OCI-LY7 (cell line): Measurements from ENCODE around the gene ACER2. TPM values are rescaled to one million over a fixed set of nuclear protein-coding genes. Genes with fewer than 3 reads are reported as not detected.

Experiments
- Bru-seq: library from RNA; stranded (reverse); fragments of 400-500 nt; gene quantifications from one replicate; lab custom pipeline; 2021; lab: Mats Ljungman, UMichigan
- BruChase-seq, 2 experiments: library from RNA; stranded (reverse); fragments of 400-500 nt; gene quantifications; one replicate each; lab custom pipeline; 2021; lab: Mats Ljungman, UMichigan
- BruUV-seq: library from RNA; stranded (reverse); fragments of 400-500 nt; replicated peaks from 2 replicates; lab custom pipeline; 2021; lab: Mats Ljungman, UMichigan
- CTCF ChIA-PET: fragments of 300-600 bp; sonication (Branson Sonifier 250); formaldehyde crosslinking; loops from one replicate; lab custom pipeline; 2022; ENCODE audit warnings: antibody characterized with exemption; ENCODE audit not compliant: unreplicated experiment; lab: Charles Lee
- POLR2A ChIA-PET: fragments of 300-600 bp; sonication (Branson Sonifier 250); formaldehyde crosslinking; loops from one replicate; lab custom pipeline; 2022; ENCODE audit warnings: antibody characterized with exemption; lab: Charles Lee
- DNase-seq: peaks from one replicate; pipeline ENCODE4 v3.0.0-alpha.2; 2015; ENCODE audit warnings: low spot score
- H2AFZ ChIP-seq: fragments of 200-600 bp; sonication (generic), shearing (Covaris generic); 2 replicates; pipeline ENCODE4 v1.6.1; 2014; ENCODE audit warnings: mild to moderate bottlenecking, antibody characterized with exemption, low read length, moderate library complexity
- H3K27ac ChIP-seq: fragments of 200-600 bp; sonication (generic); 2 replicates; pipeline ENCODE4 v1.5.1; 2014; ENCODE audit warnings: mixed run types, low read depth, mild to moderate bottlenecking, moderate library complexity, low read length, inconsistent platforms; ENCODE audit not compliant: poor library complexity, severe bottlenecking
- H3K36me3 ChIP-seq: fragments of 200-600 bp; sonication (generic); 2 replicates; pipeline ENCODE4 v1.6.1; 2014; ENCODE audit warnings: mild to moderate bottlenecking, antibody characterized with exemption, low read length, moderate library complexity, mixed read lengths; ENCODE audit not compliant: insufficient read depth
- H3K4me1 ChIP-seq: fragments of 200-600 bp; sonication (generic); 2 replicates; pipeline ENCODE4 v1.5.1; 2014; ENCODE audit warnings: mild to moderate bottlenecking, low read length; ENCODE audit not compliant: insufficient read depth, poor library complexity, severe bottlenecking
- H3K4me2 ChIP-seq: fragments of 200-600 bp; sonication (generic); 2 replicates; pipeline ENCODE4 v1.6.1; 2014; ENCODE audit warnings: mild to moderate bottlenecking, low read length
- H3K4me3 ChIP-seq: fragments of 200-600 bp; sonication (generic); 2 replicates; pipeline ENCODE4 v1.5.1; 2014; ENCODE audit warnings: mild to moderate bottlenecking, low read depth, low read length; ENCODE audit not compliant: poor library complexity, severe bottlenecking
- H3K79me2 ChIP-seq: fragments of 200-600 bp; sonication (generic); 2 replicates; pipeline ENCODE4 v1.6.1; 2016; ENCODE audit warnings: low read depth, mild to moderate bottlenecking, low read length, moderate library complexity, mixed read lengths; ENCODE audit not compliant: insufficient read depth
- H3K9me2 ChIP-seq: fragments of 200-600 bp; sonication (generic); 2 replicates; pipeline ENCODE4 v1.6.1; 2016; ENCODE audit warnings: mild to moderate bottlenecking, low read length, mixed read lengths; ENCODE audit not compliant: insufficient read depth
- H3K9me3 ChIP-seq: fragments of 200-600 bp; sonication (generic); 2 replicates; pipeline ENCODE4 v1.6.1; 2014; ENCODE audit warnings: mild to moderate bottlenecking, mixed run types, low read length, mixed read lengths
- H4K20me1 ChIP-seq: fragments of 200-600 bp; sonication (generic); 2 replicates; pipeline ENCODE4 v1.6.1; 2014; ENCODE audit warnings: mild to moderate bottlenecking, antibody characterized with exemption, low read length, moderate library complexity, mixed read lengths; ENCODE audit not compliant: insufficient read depth
- CTCF ChIP-seq: fragments of 200-600 bp; sonication (generic); conservative IDR thresholded peaks from 2 replicates; pipeline ENCODE4 v1.5.1; 2014; ENCODE audit warnings: mild to moderate bottlenecking, antibody characterized with exemption, low read length, moderate library complexity, mixed read lengths
- EZH2phosphoT487 ChIP-seq: fragments of 200-600 bp; sonication (generic); IDR thresholded peaks from 2 replicates; pipeline ENCODE4 v1.6.1; 2018; ENCODE audit warnings: low read depth, borderline replicate concordance, mild to moderate bottlenecking, mixed run types, antibody characterized with exemption, low read length, moderate library complexity, mixed read lengths
- intact Hi-C: fragments of 100-400 bp; cut with micrococcal nuclease; formaldehyde crosslinking; loops from one replicate; pipeline ENCODE4 v1.10.0; 2022; ENCODE audit not compliant: unreplicated experiment
- long read RNA-seq: library from polyadenylated mRNA; stranded (forward); transcript quantifications from one replicate; pipeline ENCODE4 v2.0.0, GENCODE V29; 2022
- total RNA-seq, 2 experiments: library from RNA; depleted of rRNA in 1 of 2; stranded (reverse); fragments of >200 nt in 1 of 2; shearing (Covaris generic) in 1 of 2; gene quantifications; 2 replicates each; pipeline ENCODE4 v1.2.3, GENCODE V29; 2014 to 2022

Gene ACER2
- total RNA-seq (2014; rRNA removed; shearing (Covaris generic)) (1.4 and 1.6 TPM in 2 replicates), total RNA-seq (2022) (1.8 and 2.7 TPM in 2 replicates), Bru-seq, nascent RNA (percentile 47 among the genes with signal in this experiment), BruChase-seq, experiment 1, labeled RNA remaining after a 6-hour chase (percentile 42 among the genes with signal in this experiment), BruChase-seq, experiment 2, labeled RNA remaining after a 2-hour chase (percentile 42 among the genes with signal in this experiment)
- long read RNA-seq, partial matches to known transcripts: 0 of 1 reads
- long read RNA-seq, other reads (novel, unspliced or antisense): 1 of 1 reads

- Histone ChIP-seq H3K4me3 (peak within 1 kb of the TSS; percentile 84), H3K79me2 (no peaks in the 10 kb centered on the region), H3K4me2 (peak within 1 kb of the TSS; percentile 99), H4K20me1 (no peaks in the 10 kb centered on the region), H3K9me2 (no peaks in the 10 kb centered on the region), H2AFZ (peak within 1 kb of the TSS; percentile 91), H3K36me3 (no peaks in the 10 kb centered on the region), H3K9me3 (no peaks in the 10 kb centered on the region), H3K27ac (peak within 1 kb of the TSS; percentile 37), H3K4me1 (peaks cover 10% of the 10 kb centered on the region)
- peak; percentile 94 for DNase-seq
- intact Hi-C loops: loop anchor here (1.0 kb wide), 1 partner anchor 29 kb away; the partner anchor contains the start of gene RPS6
- TF ChIP-seq CTCF (0 out of 2 replicates have a peak, but pooled peaks have one; percentile 6), EZH2phosphoT487 (no peak)
- BruUV-seq: no TSS peak
- CTCF ChIA-PET: interaction anchor here (1.1 kb wide), 1 partner anchor 51 kb away, joined by 3 read pairs; no protein-coding TSS in a partner anchor
- POLR2A ChIA-PET: interaction anchor here (0.5 to 1.2 kb wide), 4 partner anchors 10 to 176 kb away, joined by 3 read pairs; no protein-coding TSS in a partner anchor
Measured at GRCh38 chr9:19408693-19409400, at the start of gene ACER2. Gene ACER2, plus strand, starts transcription at chr9:19409009. Its CDS starts 76 bp downstream, at chr9:19409085.

GRCh38 chr9:19369107-19369506 is 39.7 kb upstream of the ACER2 start:
- H3K9me3 ChIP-seq: no peaks in the 10 kb centered on the region
- peaks cover 7% of the 10 kb centered on the region; the same call in 1 of the 2 replicates for H4K20me1 ChIP-seq
- peaks cover 6% of the 10 kb centered on the region for H3K4me1 ChIP-seq
- H3K4me2 ChIP-seq: no peak overlapping the region
- ChIA-PET POLR2A (no interaction called here), CTCF (no interaction called here)
- H3K79me2 ChIP-seq: no peaks in the 10 kb centered on the region
- DNase-seq: no peak
- BruUV-seq: no TSS peak
- TF ChIP-seq CTCF: no peak
- no peak for TF ChIP-seq EZH2phosphoT487
- no peak overlapping the region for H3K4me3 ChIP-seq
- H3K9me2 ChIP-seq: no peaks in the 10 kb centered on the region
- intact Hi-C loops: no loop called here
- H3K36me3 ChIP-seq: peaks cover 40% of the 10 kb centered on the region
- H2AFZ ChIP-seq: no peak overlapping the region
- no peak overlapping the region for H3K27ac ChIP-seq
